Mesothelial cell of epicardium (in vitro differentiated cells): Measurements from ENCODE around the gene TMEM204. TPM values are rescaled to one million over a fixed set of nuclear protein-coding genes. Genes with fewer than 3 reads are reported as not detected.

Source experiments
- DNase-seq, 2 experiments: peaks; one replicate each; pipeline ENCODE4 v3.0.0; 2021; ENCODE audit warnings: low spot score in 2 of 2; ENCODE audit not compliant: unreplicated experiment in 2 of 2
- H3K27ac Mint-ChIP-seq: 2 replicates; pipeline ENCODE4 v1.8.0; 2021; ENCODE audit warnings: mixed read lengths
- H3K27me3 Mint-ChIP-seq: 2 replicates; pipeline ENCODE4 v1.8.0; 2021; ENCODE audit warnings: low read depth, mixed read lengths
- H3K36me3 Mint-ChIP-seq: 2 replicates; pipeline ENCODE4 v1.8.0; 2021; ENCODE audit warnings: mixed read lengths
- H3K4me1 Mint-ChIP-seq: 2 replicates; pipeline ENCODE4 v1.8.0; 2021; ENCODE audit warnings: mixed read lengths
- H3K4me3 Mint-ChIP-seq: 2 replicates; pipeline ENCODE4 v1.8.0; 2021; ENCODE audit warnings: mild to moderate bottlenecking, moderate library complexity, mixed read lengths
- H3K9me3 Mint-ChIP-seq: 2 replicates; pipeline ENCODE4 v1.8.0; 2021; ENCODE audit warnings: mixed read lengths
- total RNA-seq: library from RNA; stranded (reverse); gene quantifications from 3 replicates; pipeline ENCODE4 v1.2.1, GENCODE V29; 2021
- TF ChIP-seq, protein P1 (sequence below): fragments of 200-600 bp; sonication (generic); IDR thresholded peaks from one replicate; pipeline ENCODE4 v1.5.0; 2021; ENCODE audit warnings: antibody characterized with exemption; ENCODE audit not compliant: unreplicated experiment

Gene TMEM204
- total RNA-seq, 1 donor from 2014 or later, result 7.7 TPM

DNA sequence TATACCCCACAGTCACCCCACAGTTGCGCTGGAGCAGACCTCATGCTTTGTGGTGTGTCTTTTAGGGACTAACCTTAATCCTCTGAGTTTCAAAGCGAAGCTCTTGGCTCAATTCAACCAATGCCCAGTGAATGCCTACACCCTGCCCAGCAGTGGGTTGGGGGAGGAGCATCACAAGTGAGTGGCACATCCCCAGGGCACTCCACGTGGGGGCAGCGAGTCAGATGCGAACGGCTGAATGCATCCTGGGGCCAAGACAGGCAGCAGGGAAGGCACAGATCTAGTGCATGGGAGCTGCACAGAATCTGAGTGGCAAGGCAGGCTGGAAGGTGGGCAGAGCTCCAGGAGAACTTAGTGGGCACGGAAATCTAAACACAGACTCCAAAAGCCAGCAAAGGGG, 39.2 kb downstream of the TMEM204 start:
- no peak overlapping the region for H3K27ac Mint-ChIP-seq
- H3K4me3 Mint-ChIP-seq, result no peak overlapping the region
- TF ChIP-seq, protein P1, sequence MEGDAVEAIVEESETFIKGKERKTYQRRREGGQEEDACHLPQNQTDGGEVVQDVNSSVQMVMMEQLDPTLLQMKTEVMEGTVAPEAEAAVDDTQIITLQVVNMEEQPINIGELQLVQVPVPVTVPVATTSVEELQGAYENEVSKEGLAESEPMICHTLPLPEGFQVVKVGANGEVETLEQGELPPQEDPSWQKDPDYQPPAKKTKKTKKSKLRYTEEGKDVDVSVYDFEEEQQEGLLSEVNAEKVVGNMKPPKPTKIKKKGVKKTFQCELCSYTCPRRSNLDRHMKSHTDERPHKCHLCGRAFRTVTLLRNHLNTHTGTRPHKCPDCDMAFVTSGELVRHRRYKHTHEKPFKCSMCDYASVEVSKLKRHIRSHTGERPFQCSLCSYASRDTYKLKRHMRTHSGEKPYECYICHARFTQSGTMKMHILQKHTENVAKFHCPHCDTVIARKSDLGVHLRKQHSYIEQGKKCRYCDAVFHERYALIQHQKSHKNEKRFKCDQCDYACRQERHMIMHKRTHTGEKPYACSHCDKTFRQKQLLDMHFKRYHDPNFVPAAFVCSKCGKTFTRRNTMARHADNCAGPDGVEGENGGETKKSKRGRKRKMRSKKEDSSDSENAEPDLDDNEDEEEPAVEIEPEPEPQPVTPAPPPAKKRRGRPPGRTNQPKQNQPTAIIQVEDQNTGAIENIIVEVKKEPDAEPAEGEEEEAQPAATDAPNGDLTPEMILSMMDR, result no peak
- no peaks in the 10 kb centered on the region for H3K27me3 Mint-ChIP-seq
- DNase-seq, result no peak
- H3K4me1 Mint-ChIP-seq, result no peaks in the 10 kb centered on the region
- H3K36me3 Mint-ChIP-seq, result peaks cover 22% of the 10 kb centered on the region
- no peaks in the 10 kb centered on the region for H3K9me3 Mint-ChIP-seq

- no peak for DNase-seq
- Mint-ChIP-seq H3K4me3 (no peak overlapping the region), H3K4me1 (no peaks in the 10 kb centered on the region), H3K27ac (no peak overlapping the region), H3K27me3 (no peaks in the 10 kb centered on the region), H3K9me3 (no peaks in the 10 kb centered on the region), H3K36me3 (peaks cover 25% of the 10 kb centered on the region)
- TF ChIP-seq, protein P1, result no peak
Observed at GRCh38 chr16:1573301-1573700, 39.8 kb downstream of the TMEM204 start.

DNA sequence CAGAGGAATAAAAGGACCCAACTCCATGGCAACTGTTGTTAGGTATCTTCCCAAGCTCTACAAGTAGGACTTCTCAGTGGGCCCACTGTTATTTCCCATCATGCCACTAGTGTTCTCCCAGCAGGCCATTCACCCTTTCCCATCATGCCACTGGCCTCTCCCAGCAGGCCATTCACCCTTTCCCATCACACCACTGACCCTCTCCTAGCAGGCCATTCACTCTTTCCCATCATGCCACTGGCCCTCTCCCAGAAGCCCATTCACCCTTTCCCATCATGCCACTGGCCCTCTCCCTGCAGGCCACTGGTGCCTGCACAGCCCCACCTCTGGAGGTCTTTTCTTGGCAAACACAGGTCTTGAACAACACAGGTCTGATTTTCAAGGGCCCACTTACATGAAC, 42.1 kb downstream of the TMEM204 start:
- no peak overlapping the region for H3K27ac Mint-ChIP-seq
- peaks cover 30% of the 10 kb centered on the region for H3K36me3 Mint-ChIP-seq

GRCh38 chr16:1579214-1579613, 45.7 kb downstream of the TMEM204 start:
- no peaks in the 10 kb centered on the region for H3K4me1 Mint-ChIP-seq
- H3K36me3 Mint-ChIP-seq, result peaks cover 41% of the 10 kb centered on the region

More for the DNA sequence above, 42.1 kb downstream of the TMEM204 start:
- Mint-ChIP-seq H3K4me1 (no peaks in the 10 kb centered on the region), H3K27me3 (no peaks in the 10 kb centered on the region), H3K9me3 (no peaks in the 10 kb centered on the region), H3K4me3 (no peak overlapping the region)
- no peak for DNase-seq
- TF ChIP-seq, protein P1, result no peak

DNA sequence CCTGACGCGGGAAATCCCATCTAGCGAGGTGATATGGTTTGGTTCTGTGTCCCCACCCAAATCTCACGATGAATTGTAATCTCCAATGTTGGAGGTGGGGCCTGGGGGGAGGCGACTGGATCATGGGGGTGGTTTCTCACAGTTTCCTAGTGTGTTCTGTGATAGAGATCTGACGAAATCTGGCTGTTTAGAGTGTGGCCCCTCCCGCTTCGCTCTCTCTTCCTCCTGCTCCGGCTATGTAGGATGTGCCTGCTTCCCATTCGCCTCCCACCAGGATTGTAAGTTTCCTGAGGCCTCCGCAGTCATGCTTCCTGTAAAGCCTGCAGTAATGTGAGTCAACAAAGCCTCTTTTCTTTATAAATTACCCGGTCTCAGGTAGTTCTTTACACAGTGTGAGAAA, 46.8 kb downstream of the TMEM204 start:
- TF ChIP-seq, protein P1, result no peak
- H3K27ac Mint-ChIP-seq, result no peak overlapping the region
- H3K36me3 Mint-ChIP-seq, result peaks cover 42% of the 10 kb centered on the region
- H3K4me1 Mint-ChIP-seq, result no peaks in the 10 kb centered on the region
- H3K27me3 Mint-ChIP-seq, result no peaks in the 10 kb centered on the region
- no peaks in the 10 kb centered on the region for H3K9me3 Mint-ChIP-seq
- no peak for DNase-seq
- no peak overlapping the region for H3K4me3 Mint-ChIP-seq

More at GRCh38 chr16:1579214-1579613, 45.7 kb downstream of the TMEM204 start:
- TF ChIP-seq, protein P1, result no peak
- DNase-seq, result no peak
- H3K9me3 Mint-ChIP-seq, result no peaks in the 10 kb centered on the region
- H3K4me3 Mint-ChIP-seq, result no peak overlapping the region
- H3K27ac Mint-ChIP-seq, result no peak overlapping the region
- H3K27me3 Mint-ChIP-seq, result no peaks in the 10 kb centered on the region

DNA sequence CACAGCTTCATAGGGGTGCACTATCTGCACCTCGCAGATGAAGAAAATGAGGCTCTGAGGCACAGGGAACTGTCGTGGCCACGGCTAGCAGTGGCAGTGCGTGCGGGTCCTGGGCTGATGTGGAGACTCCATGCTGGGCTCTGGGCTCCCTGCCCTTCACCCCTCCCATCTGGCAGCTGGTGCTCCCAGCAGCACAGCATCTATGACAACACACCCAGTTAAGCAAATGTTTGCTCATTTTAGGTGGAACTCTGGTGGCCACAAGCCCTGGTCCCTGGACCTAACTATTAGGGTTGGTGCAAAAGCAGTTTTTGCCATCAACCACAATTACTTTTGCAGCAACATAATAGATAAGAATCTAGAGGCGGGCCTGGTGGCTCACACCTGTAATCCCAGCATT, 47.5 kb downstream of the TMEM204 start:
- Mint-ChIP-seq H3K27ac (no peak overlapping the region), H3K4me3 (no peak overlapping the region), H3K9me3 (no peaks in the 10 kb centered on the region), H3K4me1 (no peaks in the 10 kb centered on the region), H3K36me3 (peaks cover 39% of the 10 kb centered on the region), H3K27me3 (no peaks in the 10 kb centered on the region)
- DNase-seq, result no peak
- TF ChIP-seq, protein P1, result no peak
